Sigmoid colon (tissue), 7 donors: ENCODE results near the gene LYL1. TPM values are rescaled to one million over a fixed set of nuclear protein-coding genes. Genes with fewer than 3 reads are reported as not detected.

Source experiments
- DNase-seq: peaks from one replicate; pipeline ENCODE4 v3.0.0-alpha.2; 2019
- H3K27ac ChIP-seq, 4 donors: fragments of 200-600 bp; sonication (generic); one replicate each; pipeline ENCODE4 v1.5.1; 2016 to 2019; ENCODE audit warnings: mild to moderate bottlenecking in 1 of 4
- H3K27me3 ChIP-seq, 3 donors: fragments of 200-600 bp; sonication (generic); one replicate each; pipeline ENCODE4 v1.5.1; 2019; ENCODE audit warnings: mild to moderate bottlenecking in 1 of 3
- H3K36me3 ChIP-seq, 4 donors: fragments of 200-600 bp; sonication (generic); one replicate each; pipeline ENCODE4 v1.5.1; 2016 to 2019
- H3K4me1 ChIP-seq, 4 donors: fragments of 200-600 bp; sonication (generic); one replicate each; pipeline ENCODE4 v1.5.1; 2017 to 2019
- H3K4me3 ChIP-seq, 4 donors: fragments of 200-600 bp; sonication (generic); one replicate each; pipeline ENCODE4 v1.5.1; 2017 to 2019; ENCODE audit warnings: mild to moderate bottlenecking in 2 of 4, moderate library complexity in 1 of 4
- H3K9me3 ChIP-seq, 4 donors: fragments of 200-600 bp in 3 of 4; sonication (generic) in 3 of 4; one replicate each; pipeline versions ENCODE4 v1.5.1 to v1.6.1; 2013 to 2019
- EP300 ChIP-seq, 4 donors: sonication (generic); formaldehyde crosslinking; IDR thresholded peaks; one replicate each; pipeline ENCODE4 v1.6.1; 2017; ENCODE audit warnings: antibody characterized with exemption in 4 of 4
- POLR2A ChIP-seq, 2 donors: fragments of 450-650 bp; IDR thresholded peaks; one replicate each; pipeline ENCODE4 v1.6.1; 2016; ENCODE audit warnings: antibody characterized with exemption in 2 of 2, mild to moderate bottlenecking in 2 of 2, moderate library complexity in 2 of 2
- POLR2AphosphoS5 ChIP-seq, 4 donors: sonication (generic); formaldehyde crosslinking; IDR thresholded peaks; one replicate each; pipeline ENCODE4 v1.6.1; 2017; ENCODE audit warnings: antibody characterized with exemption in 4 of 4
- WGBS, 2 donors: extraction: QIAGEN DNeasy Blood & Tissue Kit; methylation state at CpG; one replicate each; pipeline ENCODE4 v1.1.7; 2013; 5-methylcytosine and 5-hydroxymethylcytosine counted together
- intact Hi-C: fragments of 100-400 bp; cut with DNase I; formaldehyde crosslinking; loops from one replicate; pipeline ENCODE4 v1.15.1; 2023
- polyA plus RNA-seq, 3 donors: library from polyadenylated mRNA; stranded (reverse); fragments of 200-250 nt; gene quantifications; one replicate each; pipeline ENCODE4 v1.2.3, GENCODE V29; 2013
- total RNA-seq, 4 donors: library from RNA; depleted of rRNA; stranded (reverse); fragments of >200 nt; gene quantifications; one replicate each; pipeline ENCODE4 v1.1.0, GENCODE V29; 2016
- TF ChIP-seq, protein P1 (sequence below), 4 experiments: fragments of 450-650 bp in 3 of 4; fragments of 200-600 bp in 1 of 4; IDR thresholded peaks; one replicate each; pipeline ENCODE4 v1.5.1; 2016 to 2019; ENCODE audit warnings: antibody characterized with exemption in 4 of 4, mild to moderate bottlenecking in 3 of 4, moderate library complexity in 2 of 4
- donor health status: healthy with polysubstance abuse.
- donor health status: Bipolar disorder and iron deficiency.
- donor health status: healthy.

The LYL1 gene
- total and polyA plus RNA-seq, 7 donors: 3.0 to 18.4 (median 13.8) TPM

DNA sequence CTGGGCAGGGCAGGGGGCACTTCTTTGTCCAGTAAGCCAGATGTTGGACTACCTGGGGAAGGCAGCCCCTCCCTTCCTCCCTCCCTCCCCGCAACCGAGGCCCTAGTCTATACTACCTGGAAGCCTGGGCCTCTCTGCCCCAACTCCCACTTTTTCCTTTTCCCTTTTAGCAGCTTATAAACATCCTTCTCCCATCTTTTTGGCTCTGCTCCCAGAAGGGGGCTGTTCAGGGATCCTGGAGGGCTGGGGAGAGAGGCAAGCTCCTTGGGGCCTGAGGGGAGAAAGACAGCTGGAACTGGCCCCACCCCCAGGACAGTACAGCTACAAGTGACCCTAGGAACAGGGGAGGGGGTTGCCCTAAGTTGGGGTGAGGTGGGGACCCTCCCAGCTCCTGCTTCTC, 44.9 kb downstream of the LYL1 start:
- H3K27ac ChIP-seq: peak overlapping the region; percentile 95 to 99 (median 97)
- TF ChIP-seq POLR2AphosphoS5 (IDR thresholded peaks at IDR 0.05): no peak
- TF ChIP-seq, protein P1, sequence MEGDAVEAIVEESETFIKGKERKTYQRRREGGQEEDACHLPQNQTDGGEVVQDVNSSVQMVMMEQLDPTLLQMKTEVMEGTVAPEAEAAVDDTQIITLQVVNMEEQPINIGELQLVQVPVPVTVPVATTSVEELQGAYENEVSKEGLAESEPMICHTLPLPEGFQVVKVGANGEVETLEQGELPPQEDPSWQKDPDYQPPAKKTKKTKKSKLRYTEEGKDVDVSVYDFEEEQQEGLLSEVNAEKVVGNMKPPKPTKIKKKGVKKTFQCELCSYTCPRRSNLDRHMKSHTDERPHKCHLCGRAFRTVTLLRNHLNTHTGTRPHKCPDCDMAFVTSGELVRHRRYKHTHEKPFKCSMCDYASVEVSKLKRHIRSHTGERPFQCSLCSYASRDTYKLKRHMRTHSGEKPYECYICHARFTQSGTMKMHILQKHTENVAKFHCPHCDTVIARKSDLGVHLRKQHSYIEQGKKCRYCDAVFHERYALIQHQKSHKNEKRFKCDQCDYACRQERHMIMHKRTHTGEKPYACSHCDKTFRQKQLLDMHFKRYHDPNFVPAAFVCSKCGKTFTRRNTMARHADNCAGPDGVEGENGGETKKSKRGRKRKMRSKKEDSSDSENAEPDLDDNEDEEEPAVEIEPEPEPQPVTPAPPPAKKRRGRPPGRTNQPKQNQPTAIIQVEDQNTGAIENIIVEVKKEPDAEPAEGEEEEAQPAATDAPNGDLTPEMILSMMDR (IDR thresholded peaks at IDR 0.05): no peak
- TF ChIP-seq POLR2A (IDR thresholded peaks at IDR 0.05): no peak
- TF ChIP-seq EP300 (IDR thresholded peaks at IDR 0.05): no peak

DNA sequence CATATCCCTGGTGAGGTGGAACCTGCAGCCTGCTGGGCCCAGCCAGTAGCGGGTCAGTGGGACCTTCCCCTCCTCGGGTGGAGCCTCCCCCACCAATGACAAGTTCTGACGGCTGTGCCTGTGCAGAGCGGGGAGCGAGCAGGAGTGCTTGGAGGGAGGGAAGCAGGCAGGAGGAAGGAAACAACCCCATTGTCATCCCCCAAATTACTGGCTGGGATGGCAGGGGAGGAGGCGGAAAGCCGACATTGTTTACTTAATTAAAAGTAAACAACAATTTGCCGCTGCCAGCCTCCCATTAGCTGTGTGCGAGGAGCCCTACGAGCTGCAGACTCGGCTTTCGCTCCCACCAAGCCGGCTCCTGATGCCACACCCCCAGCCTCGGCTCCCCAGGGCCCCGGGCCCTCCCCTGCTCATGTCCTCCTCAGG, 45.5 kb downstream of the LYL1 start:
- TF ChIP-seq POLR2A (IDR thresholded peaks at IDR 0.05) (no peak), EP300 (IDR thresholded peaks at IDR 0.05) (no peak), POLR2AphosphoS5 (IDR thresholded peaks at IDR 0.05) (no peak)
- TF ChIP-seq, protein P1 (IDR thresholded peaks at IDR 0.05): no peak
- intact Hi-C loops: no loop called here
- Histone ChIP-seq H3K27me3 (no peaks in the 10 kb centered on the region), H3K4me1 (peaks cover 0 to 100% (median 100%) of the 10 kb centered on the region in 4 donors), H3K9me3 (no peaks in the 10 kb centered on the region), H3K4me3 (no peak overlapping the region), H3K36me3 (no peaks in the 10 kb centered on the region), H3K27ac (peak overlapping the region; percentile 95 to 99 (median 97))
- 29 to 57% methylated on average over 15 of the region's 15 CpGs for WGBS, 2 donors
- no peak for DNase-seq

More for the DNA sequence above, 44.9 kb downstream of the LYL1 start:
- DNase-seq: no peak
- Histone ChIP-seq H3K36me3 (no peaks in the 10 kb centered on the region), H3K9me3 (no peaks in the 10 kb centered on the region), H3K4me3 (no peak overlapping the region), H3K4me1 (peaks cover 0 to 100% (median 100%) of the 10 kb centered on the region in 4 donors), H3K27me3 (no peaks in the 10 kb centered on the region)
- intact Hi-C loops: no loop called here
- WGBS, 2 donors: 57 to 66% methylated on average over 2 of the region's 2 CpGs

DNA sequence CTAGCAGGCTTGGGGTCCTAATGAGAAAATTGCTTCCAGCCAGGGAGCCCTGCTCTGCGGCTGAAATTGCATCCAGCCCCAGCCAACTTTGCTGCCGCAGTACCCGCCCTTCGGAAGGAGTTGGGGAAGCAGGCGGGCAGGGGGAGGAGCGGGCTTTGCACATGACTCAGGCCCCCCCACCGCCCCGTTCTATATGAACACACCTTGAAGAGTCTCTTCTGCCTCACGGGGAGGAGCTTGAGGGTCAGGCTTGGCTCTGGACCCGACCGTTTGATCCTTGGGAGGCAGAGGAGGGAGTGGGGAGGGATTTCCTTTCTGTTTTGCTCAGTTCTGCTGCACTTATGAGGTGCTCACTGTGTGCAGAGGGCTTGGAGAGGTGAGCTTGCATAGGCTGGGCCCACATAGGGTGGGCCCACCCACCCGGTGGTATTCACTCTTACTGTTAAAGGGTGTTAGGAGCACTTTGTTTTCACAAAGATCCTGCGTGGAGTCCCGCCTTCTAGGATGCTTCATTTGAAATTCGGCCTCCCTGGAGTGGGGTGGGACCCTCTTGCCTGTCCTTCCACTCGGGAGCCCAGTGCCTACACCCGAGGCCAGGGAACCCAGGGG, 46.5 kb downstream of the LYL1 start:
- Histone ChIP-seq H3K4me1 (peaks cover 0 to 100% (median 100%) of the 10 kb centered on the region in 4 donors), H3K27ac (peak overlapping the region; percentile 95 to 99 (median 97)), H3K9me3 (no peaks in the 10 kb centered on the region), H3K27me3 (no peaks in the 10 kb centered on the region), H3K4me3 (peak overlapping the region in 3 of 4 donors; percentile 17 to 29 (median 23)), H3K36me3 (no peaks in the 10 kb centered on the region)
- WGBS, 2 donors: 23 to 66% methylated on average over 17 of the region's 17 CpGs
- intact Hi-C loops: no loop called here
- peak in 1 of 2 donors; percentile 33 for TF ChIP-seq POLR2A (IDR thresholded peaks at IDR 0.05)
- TF ChIP-seq, protein P1 (IDR thresholded peaks at IDR 0.05): no peak
- peak; percentile 25 to 64 (median 58) for TF ChIP-seq POLR2AphosphoS5 (IDR thresholded peaks at IDR 0.05)
- DNase-seq: peak; percentile 89

GRCh38 chr19:13055213-13056051, 47.2 kb downstream of the LYL1 start:
- H3K27me3 ChIP-seq: no peaks in the 10 kb centered on the region
- 30 to 62% methylated on average over 29 of the region's 29 CpGs for WGBS, 2 donors
- peak; percentile 94 for DNase-seq
- intact Hi-C loops: no loop called here
- peak overlapping the region; percentile 95 to 99 (median 97) for H3K27ac ChIP-seq
- H3K4me3 ChIP-seq: peak overlapping the region in 3 of 4 donors; percentile 17 to 29 (median 23)
- peaks cover 0 to 100% (median 100%) of the 10 kb centered on the region in 4 donors for H3K4me1 ChIP-seq
- no peaks in the 10 kb centered on the region for H3K36me3 ChIP-seq
- no peaks in the 10 kb centered on the region for H3K9me3 ChIP-seq
- TF ChIP-seq POLR2AphosphoS5 (IDR thresholded peaks at IDR 0.05) (peak in 2 of 4 donors; percentile 54 to 59), EP300 (IDR thresholded peaks at IDR 0.05) (no peak), POLR2A (IDR thresholded peaks at IDR 0.05) (no peak)
- TF ChIP-seq, protein P1 (IDR thresholded peaks at IDR 0.05): no peak
